Duodenal mucosa (tissue), 2 donors: ENCODE results near the gene CMIP.
A peak's percentile ranks its signal among the peaks of the same experiment; 100 is the strongest.

Experiments used
- H3K27ac ChIP-seq: one replicate; pipeline ENCODE4 v1.7.0; 2013; ENCODE audit warnings: low read depth, low read length
- H3K27me3 ChIP-seq, 2 donors: one replicate each; pipeline ENCODE4 v1.7.0; 2013; ENCODE audit warnings: low read length in 2 of 2, control low read depth in 1 of 2; ENCODE audit not compliant: insufficient read depth in 2 of 2, control insufficient read depth in 1 of 2
- H3K36me3 ChIP-seq, 2 donors: one replicate each; pipeline ENCODE4 v1.7.0; 2013; ENCODE audit warnings: low read length in 2 of 2, control low read depth in 1 of 2; ENCODE audit not compliant: insufficient read depth in 2 of 2, control insufficient read depth in 1 of 2
- H3K4me1 ChIP-seq, 2 donors: one replicate each; pipeline ENCODE4 v1.7.0; 2013; ENCODE audit warnings: low read length in 2 of 2, control low read depth in 1 of 2; ENCODE audit not compliant: insufficient read depth in 2 of 2, control insufficient read depth in 1 of 2
- H3K4me3 ChIP-seq, 2 donors: one replicate each; pipeline ENCODE4 v1.7.0; 2013; ENCODE audit warnings: low read length in 2 of 2, low read depth in 1 of 2
- H3K9ac ChIP-seq, 2 donors: one replicate each; pipeline ENCODE4 v1.7.0; 2013; ENCODE audit warnings: low read length in 2 of 2, low read depth in 1 of 2
- H3K9me3 ChIP-seq, 2 donors: one replicate each; pipeline ENCODE4 v1.7.0; 2013; ENCODE audit warnings: low read length in 2 of 2, control low read depth in 1 of 2; ENCODE audit not compliant: control insufficient read depth in 1 of 2

The CMIP gene

DNA sequence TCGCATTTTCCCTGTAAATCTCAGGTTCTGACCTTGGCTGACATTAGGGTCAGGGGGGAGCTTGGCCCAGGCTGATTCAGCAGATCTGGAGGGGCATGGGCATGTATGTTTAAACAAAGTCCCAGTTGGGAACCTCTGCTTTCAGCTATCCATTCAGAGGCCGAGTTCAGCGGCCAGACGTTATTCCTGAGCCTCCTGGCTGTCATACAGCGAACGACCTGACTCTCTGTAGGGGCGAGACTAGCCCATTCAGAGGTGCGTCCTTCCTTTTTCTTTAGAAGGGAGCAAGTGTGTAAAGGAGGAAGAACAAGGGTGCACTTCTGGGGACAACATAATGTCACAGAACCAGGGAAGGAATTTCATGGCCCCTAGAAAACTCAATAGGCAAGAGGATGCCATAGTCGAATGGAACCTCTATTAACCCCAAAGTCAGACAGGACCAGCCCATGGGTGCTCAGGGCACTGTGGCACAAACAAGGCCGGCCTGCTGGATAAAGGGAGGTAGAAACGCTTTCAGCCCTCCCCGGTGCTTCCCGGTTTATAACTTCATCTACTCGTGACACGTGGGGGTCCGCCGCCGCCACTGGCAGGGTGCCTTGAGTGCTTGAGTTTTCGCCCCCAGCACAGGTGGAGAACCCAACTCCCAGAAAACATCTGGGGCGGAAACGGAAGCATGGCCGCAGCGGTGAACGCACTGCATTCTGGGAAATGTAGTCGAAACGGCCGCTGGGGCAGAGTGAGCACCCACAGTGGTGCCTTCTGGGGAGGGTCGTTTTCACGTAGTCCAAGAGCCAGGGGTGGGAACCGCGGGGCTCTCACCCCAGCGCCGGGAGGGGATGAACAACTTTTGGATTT, 301.3 kb downstream of the CMIP start:
- peak overlapping the region; percentile 20 to 50 for H3K9ac ChIP-seq

GRCh38 chr16:81746566-81746965, 302.0 kb downstream of the CMIP start:
- peaks cover 5 to 10% of the 10 kb centered on the region in 2 donors for H3K4me1 ChIP-seq
- H3K27me3 ChIP-seq = no peaks in the 10 kb centered on the region
- peak overlapping the region; percentile 61 to 66 for H3K4me3 ChIP-seq
- H3K9me3 ChIP-seq = no peaks in the 10 kb centered on the region
- H3K27ac ChIP-seq = no peak overlapping the region
- no peaks in the 10 kb centered on the region for H3K36me3 ChIP-seq
- H3K9ac ChIP-seq = peak overlapping the region in 1 of 2 donors; percentile 20

More for the DNA sequence above, 301.3 kb downstream of the CMIP start:
- Histone ChIP-seq H3K27ac (no peak overlapping the region), H3K36me3 (no peaks in the 10 kb centered on the region), H3K4me1 (peaks cover 5 to 11% of the 10 kb centered on the region in 2 donors), H3K9me3 (no peaks in the 10 kb centered on the region), H3K27me3 (no peaks in the 10 kb centered on the region), H3K4me3 (peak overlapping the region; percentile 61 to 66)

- Histone ChIP-seq H3K27ac (no peak overlapping the region), H3K27me3 (no peaks in the 10 kb centered on the region), H3K9me3 (no peaks in the 10 kb centered on the region), H3K36me3 (no peaks in the 10 kb centered on the region), H3K4me1 (peaks cover 13 to 16% of the 10 kb centered on the region in 2 donors), H3K4me3 (no peak overlapping the region), H3K9ac (no peak overlapping the region)
Measured at GRCh38 chr16:81748476-81749198, 304.0 kb downstream of the CMIP start.

- Histone ChIP-seq H3K4me1 (peaks cover 6 to 16% of the 10 kb centered on the region in 2 donors), H3K9ac (peak overlapping the region in 1 of 2 donors; percentile 23), H3K27ac (peak overlapping the region; percentile 34), H3K27me3 (no peaks in the 10 kb centered on the region), H3K4me3 (no peak overlapping the region), H3K36me3 (no peaks in the 10 kb centered on the region), H3K9me3 (no peaks in the 10 kb centered on the region)
Measured at GRCh38 chr16:81752225-81752875, 307.7 kb downstream of the CMIP start.

- no peaks in the 10 kb centered on the region for H3K9me3 ChIP-seq
- H3K27me3 ChIP-seq = no peaks in the 10 kb centered on the region
- H3K4me3 ChIP-seq = no peak overlapping the region
- peaks cover 6 to 16% of the 10 kb centered on the region in 2 donors for H3K4me1 ChIP-seq
- peak overlapping the region; percentile 34 for H3K27ac ChIP-seq
- H3K9ac ChIP-seq = peak overlapping the region in 1 of 2 donors; percentile 23
- H3K36me3 ChIP-seq = no peaks in the 10 kb centered on the region
Measured at GRCh38 chr16:81752876-81753227, 308.2 kb downstream of the CMIP start.

GRCh38 chr16:81754858-81755257, 310.2 kb downstream of the CMIP start:
- Histone ChIP-seq H3K9me3 (no peaks in the 10 kb centered on the region), H3K36me3 (no peaks in the 10 kb centered on the region), H3K27me3 (no peaks in the 10 kb centered on the region), H3K4me1 (peaks cover 6 to 16% of the 10 kb centered on the region in 2 donors), H3K27ac (no peak overlapping the region), H3K9ac (no peak overlapping the region), H3K4me3 (no peak overlapping the region)

GRCh38 chr16:81755915-81756614, 311.5 kb downstream of the CMIP start:
- H3K4me1 ChIP-seq = peaks cover 6 to 16% of the 10 kb centered on the region in 2 donors
- no peaks in the 10 kb centered on the region for H3K36me3 ChIP-seq
- H3K9me3 ChIP-seq = no peaks in the 10 kb centered on the region
- H3K27me3 ChIP-seq = no peaks in the 10 kb centered on the region
- H3K9ac ChIP-seq = no peak overlapping the region
- no peak overlapping the region for H3K27ac ChIP-seq
- no peak overlapping the region for H3K4me3 ChIP-seq

DNA sequence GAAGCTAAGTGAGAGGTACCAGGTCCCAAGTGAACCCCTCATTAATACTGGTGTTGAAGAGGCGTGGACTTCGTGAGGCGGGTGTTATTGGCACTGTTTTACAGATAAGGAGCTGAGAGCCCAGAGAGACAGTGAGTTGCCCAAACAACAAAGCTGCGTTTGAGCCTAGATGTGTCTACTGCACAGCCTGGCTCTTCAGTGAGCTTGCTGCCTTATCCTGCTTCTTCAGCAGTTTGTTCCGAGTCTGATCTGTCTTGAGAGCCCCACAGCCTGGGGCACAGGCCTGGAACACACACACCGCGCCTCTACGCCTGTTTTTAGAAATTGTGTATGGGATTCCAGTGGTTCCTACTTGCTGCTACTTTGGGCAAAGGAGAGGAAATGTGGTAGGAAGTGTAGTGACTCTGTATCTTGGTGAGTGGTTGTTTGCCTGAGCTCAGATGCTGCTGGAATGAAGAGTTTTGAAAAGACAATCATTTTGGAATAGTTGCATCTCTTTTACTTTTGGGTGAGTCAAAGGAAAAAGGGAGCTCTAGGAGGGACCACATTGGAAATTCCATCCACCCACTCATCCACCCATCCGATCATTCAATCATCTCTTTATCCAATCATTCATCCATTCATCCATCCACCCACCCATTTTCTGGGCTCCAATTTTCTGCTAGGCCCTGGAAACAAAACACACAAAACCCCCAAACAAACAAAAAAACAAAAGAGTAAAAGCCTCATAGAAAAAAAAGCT, 312.2 kb downstream of the CMIP start:
- Histone ChIP-seq H3K9me3 (no peaks in the 10 kb centered on the region), H3K4me1 (peaks cover 6 to 16% of the 10 kb centered on the region in 2 donors), H3K27me3 (no peaks in the 10 kb centered on the region), H3K27ac (no peak overlapping the region), H3K9ac (no peak overlapping the region), H3K4me3 (no peak overlapping the region), H3K36me3 (no peaks in the 10 kb centered on the region)

DNA sequence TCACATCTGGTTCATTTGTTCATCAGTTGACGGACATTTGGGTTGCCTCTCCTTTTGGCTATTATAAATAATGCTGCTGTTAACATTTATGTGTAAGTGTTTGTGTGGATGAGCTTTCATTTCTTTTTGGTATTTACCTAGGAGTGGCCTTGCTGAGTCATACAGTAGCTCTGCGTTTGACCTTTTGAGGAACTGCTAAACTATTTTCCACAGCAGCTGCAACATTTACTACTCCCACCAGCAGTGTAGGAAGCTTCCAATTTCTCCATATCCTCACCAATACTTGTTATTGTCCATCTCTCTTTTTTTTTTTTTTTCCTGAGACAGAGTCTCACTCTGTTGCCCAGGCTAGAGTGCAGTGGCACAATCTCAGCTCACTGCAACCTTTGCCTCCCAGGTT, 313.8 kb downstream of the CMIP start:
- Histone ChIP-seq H3K36me3 (no peaks in the 10 kb centered on the region), H3K4me1 (peaks cover 0 to 8% of the 10 kb centered on the region in 2 donors), H3K27ac (no peak overlapping the region), H3K4me3 (no peak overlapping the region), H3K9ac (no peak overlapping the region), H3K9me3 (no peaks in the 10 kb centered on the region), H3K27me3 (no peaks in the 10 kb centered on the region)
